CD4-positive, alpha-beta T cell (primary cell): ENCODE results near the gene CHRNG. TPM values are rescaled to one million over a fixed set of nuclear protein-coding genes. Genes with fewer than 3 reads are reported as not detected.

Source experiments
- ATAC-seq: fragments of 200-7000 bp; cut with Tn5 transposase; one replicate; pipeline ENCODE4 v1.10.0; 2022; ENCODE audit warnings: mild to moderate bottlenecking; ENCODE audit not compliant: poor library complexity
- CTCF ChIA-PET: fragments of 350-600 bp; sonication (Branson Sonifier 250); formaldehyde crosslinking; loops from one replicate; lab custom pipeline; 2021; ENCODE audit warnings: antibody characterized with exemption, inconsistent platforms; lab: Charles Lee
- POLR2A ChIA-PET: fragments of 350-600 bp; sonication (Branson Sonifier 250); formaldehyde crosslinking; loops from one replicate; lab custom pipeline; 2021; ENCODE audit warnings: antibody characterized with exemption, inconsistent platforms; lab: Charles Lee
- DNase-seq, 14 experiments: peaks; one replicate each; pipeline ENCODE4 v3.0.0-alpha.2; 2013 to 2020; ENCODE audit warnings: mixed read lengths in 2 of 14
- H3K27ac ChIP-seq, 2 donors: one replicate each; pipeline versions ENCODE4 v1.5.1 to v1.7.0; 2013; ENCODE audit warnings: low read length in 2 of 2, low read depth in 1 of 2, mild to moderate bottlenecking in 1 of 2
- H3K27me3 ChIP-seq, 2 experiments: 1 replicate in 1 of 2; 2 replicates in 1 of 2; pipeline versions ENCODE4 v1.6.1 to v1.7.0; 2013; ENCODE audit warnings: low read length in 2 of 2, control low read depth in 1 of 2, mild to moderate bottlenecking in 1 of 2, moderate library complexity in 1 of 2; ENCODE audit not compliant: insufficient read depth in 2 of 2, control insufficient read depth in 1 of 2
- H3K36me3 ChIP-seq: one replicate; pipeline ENCODE4 v1.6.1; 2013; ENCODE audit warnings: low read length, control low read depth; ENCODE audit not compliant: insufficient read depth
- H3K4me1 ChIP-seq: one replicate; pipeline ENCODE4 v1.6.1; 2013; ENCODE audit warnings: low read length, control low read depth; ENCODE audit not compliant: insufficient read depth
- H3K4me3 ChIP-seq: one replicate; pipeline ENCODE4 v1.5.1; 2013; ENCODE audit warnings: mild to moderate bottlenecking, low read length, moderate library complexity
- H3K9me3 ChIP-seq, 2 experiments: 1 replicate in 1 of 2; 2 replicates in 1 of 2; pipeline versions ENCODE4 v1.6.1 to v1.7.0; 2013; ENCODE audit warnings: low read length in 2 of 2, mild to moderate bottlenecking in 2 of 2, control low read depth in 1 of 2, moderate library complexity in 1 of 2; ENCODE audit not compliant: control insufficient read depth in 1 of 2, insufficient read depth in 1 of 2
- H3K27ac Mint-ChIP-seq: one replicate; pipeline ENCODE4 v1.8.0; 2020; ENCODE audit warnings: mixed read lengths
- H3K27me3 Mint-ChIP-seq: one replicate; pipeline ENCODE4 v1.8.0; 2021; ENCODE audit warnings: mixed read lengths
- H3K36me3 Mint-ChIP-seq: one replicate; pipeline ENCODE4 v1.8.0; 2021; ENCODE audit warnings: low read depth, mixed read lengths
- H3K4me1 Mint-ChIP-seq: one replicate; pipeline ENCODE4 v1.8.0; 2021; ENCODE audit warnings: low read depth, mixed read lengths
- H3K4me3 Mint-ChIP-seq: one replicate; pipeline ENCODE4 v1.8.0; 2020; ENCODE audit warnings: mild to moderate bottlenecking, mixed read lengths
- H3K9me3 Mint-ChIP-seq: one replicate; pipeline ENCODE4 v1.8.0; 2020; ENCODE audit warnings: mixed read lengths
- intact Hi-C, 2 experiments: fragments of 100-400 bp; cut with DNase I in 1 of 2; cut with micrococcal nuclease in 1 of 2; formaldehyde crosslinking; loops; one replicate each; pipeline versions ENCODE4 v1.15.1 to v1.9.0; 2023 to 2025; cut with DNase I, micrococcal nuclease
- total RNA-seq, 174 experiments: library from RNA in 2 of 174; stranded (reverse) in 2 of 174; gene quantifications; one replicate each; pipeline ENCODE4 v1.2.3 and lab custom pipeline; 2021 to 2026
- TF ChIP-seq, protein P1 (sequence below): fragments of 200-600 bp; IDR thresholded peaks from one replicate; pipeline ENCODE4 v1.8.0; 2022; ENCODE audit warnings: antibody characterized with exemption, mild to moderate bottlenecking

CHRNG gene
- total RNA-seq, 2 experiments from 2014 or later, result not detected

DNA sequence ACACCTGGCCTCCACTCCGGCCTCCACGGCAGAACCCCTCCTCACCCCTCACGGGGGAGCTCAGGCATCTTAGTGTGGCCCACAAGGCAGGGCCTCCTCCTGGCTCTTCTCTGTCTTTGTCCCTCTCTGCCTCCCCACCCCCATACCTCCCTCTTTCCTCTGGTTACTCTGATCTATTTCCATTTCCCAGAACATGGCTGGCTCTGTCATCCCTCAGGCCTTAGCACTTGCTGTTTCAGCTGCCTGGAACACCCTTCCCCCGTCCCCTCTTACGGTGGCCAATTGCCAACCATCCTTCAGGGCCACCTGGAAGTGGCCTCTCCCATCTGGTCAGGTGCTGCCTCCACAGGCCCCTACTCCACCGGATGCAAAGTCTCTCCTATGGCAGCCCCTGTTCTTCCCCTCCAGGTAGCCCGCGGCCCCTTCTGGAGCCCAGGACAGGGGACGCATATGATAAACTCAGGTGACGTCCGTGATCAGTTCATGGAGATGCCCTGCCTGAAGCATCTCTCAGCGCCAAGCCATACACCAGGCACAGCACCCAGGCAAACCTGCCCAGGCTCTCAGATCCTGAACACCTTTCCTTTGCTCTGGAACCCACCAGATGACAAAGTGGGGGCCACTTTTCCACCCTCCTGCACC is 48.2 kb upstream of the CHRNG start:
- Histone ChIP-seq H3K27me3 (peaks cover 16 to 21% of the 10 kb centered on the region in 2 experiments), H3K36me3 (no peaks in the 10 kb centered on the region), H3K4me3 (no peak overlapping the region), H3K9me3 (peaks cover 0 to 5% of the 10 kb centered on the region in 2 experiments), H3K4me1 (peaks cover 5% of the 10 kb centered on the region), H3K27ac (no peak overlapping the region)
- Mint-ChIP-seq H3K4me1 (peaks cover 5% of the 10 kb centered on the region), H3K27me3 (peaks cover 38% of the 10 kb centered on the region), H3K9me3 (no peaks in the 10 kb centered on the region), H3K36me3 (no peaks in the 10 kb centered on the region), H3K4me3 (no peak overlapping the region), H3K27ac (no peak overlapping the region)
- ATAC-seq (no peak), DNase-seq (no peak)
- TF ChIP-seq, protein P1, sequence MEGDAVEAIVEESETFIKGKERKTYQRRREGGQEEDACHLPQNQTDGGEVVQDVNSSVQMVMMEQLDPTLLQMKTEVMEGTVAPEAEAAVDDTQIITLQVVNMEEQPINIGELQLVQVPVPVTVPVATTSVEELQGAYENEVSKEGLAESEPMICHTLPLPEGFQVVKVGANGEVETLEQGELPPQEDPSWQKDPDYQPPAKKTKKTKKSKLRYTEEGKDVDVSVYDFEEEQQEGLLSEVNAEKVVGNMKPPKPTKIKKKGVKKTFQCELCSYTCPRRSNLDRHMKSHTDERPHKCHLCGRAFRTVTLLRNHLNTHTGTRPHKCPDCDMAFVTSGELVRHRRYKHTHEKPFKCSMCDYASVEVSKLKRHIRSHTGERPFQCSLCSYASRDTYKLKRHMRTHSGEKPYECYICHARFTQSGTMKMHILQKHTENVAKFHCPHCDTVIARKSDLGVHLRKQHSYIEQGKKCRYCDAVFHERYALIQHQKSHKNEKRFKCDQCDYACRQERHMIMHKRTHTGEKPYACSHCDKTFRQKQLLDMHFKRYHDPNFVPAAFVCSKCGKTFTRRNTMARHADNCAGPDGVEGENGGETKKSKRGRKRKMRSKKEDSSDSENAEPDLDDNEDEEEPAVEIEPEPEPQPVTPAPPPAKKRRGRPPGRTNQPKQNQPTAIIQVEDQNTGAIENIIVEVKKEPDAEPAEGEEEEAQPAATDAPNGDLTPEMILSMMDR, result no peak
- ChIA-PET POLR2A (no interaction called here), CTCF (no interaction called here)
- intact Hi-C loops, result no loop called here

DNA sequence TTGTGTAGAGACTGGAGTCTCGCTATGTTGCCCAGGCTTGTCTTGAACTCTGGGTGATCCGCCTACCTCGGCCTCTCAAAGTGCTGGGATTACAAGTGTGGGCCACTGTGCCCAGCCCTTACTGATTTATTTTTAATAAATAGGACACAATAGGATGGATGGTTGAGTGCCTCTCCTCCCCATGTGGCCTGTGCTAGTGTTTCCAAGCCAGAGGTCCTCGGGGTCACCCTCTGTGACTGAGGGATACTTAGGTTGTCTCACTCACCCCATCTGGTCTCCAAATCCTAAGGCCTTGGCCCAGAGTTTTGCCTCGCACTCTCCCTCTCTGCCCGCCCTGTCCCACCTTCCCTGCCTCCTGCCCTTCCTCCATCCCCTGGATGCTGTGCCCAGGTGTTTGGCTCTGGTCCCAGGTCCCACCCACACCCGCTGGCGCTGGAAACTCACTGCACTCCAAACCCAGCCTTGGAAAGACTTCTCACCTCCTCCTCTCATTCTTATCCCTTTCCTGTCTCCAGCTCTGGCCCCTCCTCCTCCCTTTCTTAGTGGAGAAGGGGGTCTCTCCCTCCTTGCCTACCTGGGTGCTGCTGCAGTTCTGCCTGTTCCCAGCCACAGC is 47.1 kb upstream of the CHRNG start:
- intact Hi-C loops, result no loop called here
- CTCF ChIA-PET, result no interaction called here
- Histone ChIP-seq H3K36me3 (no peaks in the 10 kb centered on the region), H3K4me3 (no peak overlapping the region), H3K27me3 (peaks cover 11 to 12% of the 10 kb centered on the region in 2 experiments), H3K9me3 (peaks cover 0 to 5% of the 10 kb centered on the region in 2 experiments), H3K27ac (no peak overlapping the region), H3K4me1 (no peaks in the 10 kb centered on the region)
- ATAC-seq (no peak), DNase-seq (no peak)
- POLR2A ChIA-PET, result no interaction called here
- no peaks in the 10 kb centered on the region for H3K36me3 Mint-ChIP-seq
- H3K4me3 Mint-ChIP-seq, result no peak overlapping the region
- peaks cover 5% of the 10 kb centered on the region for H3K4me1 Mint-ChIP-seq
- no peaks in the 10 kb centered on the region for H3K9me3 Mint-ChIP-seq
- H3K27me3 Mint-ChIP-seq, result peaks cover 38% of the 10 kb centered on the region
- H3K27ac Mint-ChIP-seq, result no peak overlapping the region
- TF ChIP-seq, protein P1, result no peak

DNA sequence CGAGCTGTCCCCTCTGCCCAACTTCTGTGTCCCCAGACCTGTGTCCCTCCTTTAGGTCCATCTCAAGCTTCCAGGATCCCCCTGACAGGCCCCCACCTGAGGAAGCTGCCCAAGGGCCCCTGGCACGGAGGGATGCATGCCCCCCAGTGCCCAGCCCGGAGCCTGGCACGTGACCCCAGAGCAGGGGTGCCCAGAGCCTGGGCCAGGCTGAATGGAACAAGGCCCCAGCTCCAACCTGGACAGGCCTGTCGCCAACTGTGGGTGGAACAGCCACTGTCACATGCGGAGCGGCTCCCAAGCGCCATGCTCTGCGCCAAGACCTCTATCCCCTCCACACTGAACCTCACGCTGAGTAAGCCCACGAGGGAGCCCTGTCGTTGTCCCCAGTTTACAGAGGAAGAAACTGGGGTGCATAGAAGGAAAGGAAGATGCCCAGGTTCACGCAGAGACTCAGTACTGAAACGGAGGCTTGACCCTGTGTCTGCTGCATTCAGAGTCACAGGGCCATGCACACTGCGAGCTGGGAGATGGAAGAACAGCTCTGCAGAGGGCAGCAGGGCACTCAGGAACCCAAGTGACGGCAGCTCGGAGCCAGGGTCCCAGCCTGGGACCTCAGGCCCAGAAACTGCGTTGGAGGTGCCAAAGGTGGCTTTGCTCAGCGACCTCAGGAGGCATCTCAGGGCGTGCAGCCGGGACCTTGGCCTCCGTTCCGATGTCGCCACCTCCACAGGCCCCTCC is 46.4 kb upstream of the CHRNG start:
- Mint-ChIP-seq H3K27me3 (peaks cover 36% of the 10 kb centered on the region), H3K4me1 (peaks cover 5% of the 10 kb centered on the region), H3K9me3 (no peaks in the 10 kb centered on the region), H3K36me3 (no peaks in the 10 kb centered on the region), H3K27ac (no peak overlapping the region), H3K4me3 (no peak overlapping the region)
- TF ChIP-seq, protein P1, result no peak
- intact Hi-C loops, result no loop called here
- peaks cover 7 to 9% of the 10 kb centered on the region in 2 experiments for H3K27me3 ChIP-seq
- H3K27ac ChIP-seq, result no peak overlapping the region
- DNase-seq (no peak), ATAC-seq (no peak)
- ChIA-PET CTCF (no interaction called here), POLR2A (no interaction called here)
- H3K4me1 ChIP-seq, result no peaks in the 10 kb centered on the region
- H3K36me3 ChIP-seq, result no peaks in the 10 kb centered on the region
- H3K4me3 ChIP-seq, result no peak overlapping the region
- peaks cover 0 to 5% of the 10 kb centered on the region in 2 experiments for H3K9me3 ChIP-seq
